H1 (cell line): Measurements from ENCODE around the gene CCDC102A.

Experiments used
- ATF2 ChIP-seq: IDR thresholded peaks from 2 replicates; pipeline ENCODE4 v1.6.1; 2012; ENCODE audit warnings: low read length, inconsistent platforms
- BCL11A ChIP-seq, 2 experiments: IDR thresholded peaks; one replicate each; pipeline ENCODE4 v1.6.1; 2011; ENCODE audit warnings: low read depth in 2 of 2, low read length in 2 of 2, mild to moderate bottlenecking in 2 of 2
- CREB1 ChIP-seq: IDR thresholded peaks from 2 replicates; pipeline ENCODE4 v1.6.1; 2012; ENCODE audit warnings: inconsistent platforms
- CTCF ChIP-seq, 3 experiments: IDR thresholded peaks; 1 replicate in 2 of 3; 2 replicates in 1 of 3; pipeline versions ENCODE4 v1.5.1 to v1.6.1; 2011; ENCODE audit warnings: low read length in 3 of 3, mild to moderate bottlenecking in 3 of 3, inconsistent platforms in 2 of 3, low read depth in 1 of 3, moderate library complexity in 1 of 3; ENCODE audit not compliant: insufficient read depth in 1 of 3; ENCODE audit errors: control extremely low read depth in 1 of 3
- EP300 ChIP-seq, 2 experiments: IDR thresholded peaks; 1 replicate in 1 of 2; 2 replicates in 1 of 2; pipeline ENCODE4 v1.6.1; 2011 to 2012; ENCODE audit warnings: low read depth in 2 of 2, low read length in 2 of 2, mild to moderate bottlenecking in 2 of 2, borderline replicate concordance in 1 of 2, inconsistent platforms in 1 of 2, moderate library complexity in 1 of 2
- EZH2 ChIP-seq: fragments of 200-600 bp; sonication (generic); IDR thresholded peaks from 2 replicates; pipeline ENCODE4 v1.7.1; 2012; ENCODE audit warnings: low read depth, mild to moderate bottlenecking, moderate library complexity, low read length, inconsistent platforms; ENCODE audit not compliant: severe bottlenecking
- GTF2F1 ChIP-seq: IDR thresholded peaks from 2 replicates; pipeline ENCODE4 v1.6.1; 2012; ENCODE audit warnings: low read depth, low read length, improper control_type of control experiment, borderline replicate concordance
- POLR2A ChIP-seq, 2 experiments: IDR thresholded peaks; 1 replicate in 1 of 2; 2 replicates in 1 of 2; pipeline ENCODE4 v1.6.1; 2011; ENCODE audit warnings: low read depth in 2 of 2, low read length in 2 of 2, mild to moderate bottlenecking in 2 of 2; ENCODE audit errors: control extremely low read depth in 1 of 2
- RAD21 ChIP-seq, 2 experiments: IDR thresholded peaks in 1 of 2; conservative IDR thresholded peaks in 1 of 2; 2 replicates each; pipeline ENCODE4 v1.6.1; 2011; ENCODE audit warnings: low read depth in 2 of 2, low read length in 2 of 2, improper control_type of control experiment in 1 of 2, inconsistent platforms in 1 of 2, mild to moderate bottlenecking in 1 of 2, moderate library complexity in 1 of 2
- SIRT6 ChIP-seq: IDR thresholded peaks from one replicate; pipeline ENCODE4 v1.7.1; 2012; ENCODE audit warnings: low read length, inconsistent platforms
- SP2 ChIP-seq: IDR thresholded peaks from 2 replicates; pipeline ENCODE4 v1.6.1; 2012; ENCODE audit warnings: mild to moderate bottlenecking, low read length, inconsistent platforms

DNA sequence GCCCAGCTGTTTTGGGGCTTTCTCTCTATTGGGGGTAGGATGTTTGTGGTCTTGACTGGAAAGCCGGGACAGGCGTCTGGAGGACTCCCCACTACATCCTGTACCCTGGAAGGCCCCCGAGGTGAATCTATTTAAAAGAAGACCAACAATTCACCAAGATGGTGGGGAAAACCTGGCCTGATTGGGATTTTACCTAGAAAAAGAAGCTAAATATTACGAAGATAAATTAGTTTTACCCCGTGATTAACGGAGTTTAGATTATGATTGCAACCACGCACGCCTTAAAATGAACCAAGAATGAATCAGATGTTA lies 779 bp upstream of the CCDC102A start:
- TF ChIP-seq GTF2F1 (no peak), CTCF (IDR thresholded peaks at IDR 0.05; ENCODE audit: control extremely low read depth in 1 of 3, insufficient read depth in 1 of 3, low read depth in 1 of 3, low read length in 3 of 3) (no peak), EZH2 (no peak), EP300 (IDR thresholded peaks at IDR 0.05; ENCODE audit: borderline replicate concordance in 1 of 2, low read depth in 2 of 2, low read length in 2 of 2) (no peak), SIRT6 (no peak), RAD21 (IDR thresholded peaks at IDR 0.05 in 1 of 2, conservative IDR thresholded peaks at IDR 0.05 in 1 of 2; ENCODE audit: low read depth in 2 of 2, low read length in 2 of 2) (no peak), SP2 (no peak), POLR2A (IDR thresholded peaks at IDR 0.05; ENCODE audit: control extremely low read depth in 1 of 2, low read depth in 2 of 2, low read length in 2 of 2) (no peak; a peak in 1 of 3 replicates), BCL11A (IDR thresholded peaks at IDR 0.05; ENCODE audit: low read depth in 2 of 2, low read length in 2 of 2) (no peak), CREB1 (no peak), ATF2 (no peak)
